ENCODE measurements around the gene CYLD. TPM values are rescaled to one million over a fixed set of nuclear protein-coding genes. Genes with fewer than 3 reads are reported as not detected.

Gene CYLD
- 18.4 TPM for polyA plus RNA-seq
- long read RNA-seq, donor 1: 0 reads
- long read RNA-seq, donor 2, partial matches to known transcripts: 0 of 2 reads
- long read RNA-seq, donor 2, other reads (novel, unspliced or antisense): 0 of 2 reads
- long read RNA-seq, donor 3: 0 reads
- long read RNA-seq, donor 4: 0 reads
- long read RNA-seq, donor 5: 0 reads
- long read RNA-seq, donor 6, partial matches to known transcripts: 0 of 2 reads
- long read RNA-seq, donor 6, other reads (novel, unspliced or antisense): 0 of 2 reads
- long read RNA-seq, donor 7: 0 reads
- long read RNA-seq, donor 8, partial matches to known transcripts: 0 of 1 reads
- long read RNA-seq, donor 8, other reads (novel, unspliced or antisense): 0 of 1 reads
- long read RNA-seq, donor 9: 0 reads
- long read RNA-seq, donor 10: 0 reads
- long read RNA-seq, donor 11, partial matches to known transcripts: 0 of 1 reads
- long read RNA-seq, donor 11, other reads (novel, unspliced or antisense): 0 of 1 reads

DNA sequence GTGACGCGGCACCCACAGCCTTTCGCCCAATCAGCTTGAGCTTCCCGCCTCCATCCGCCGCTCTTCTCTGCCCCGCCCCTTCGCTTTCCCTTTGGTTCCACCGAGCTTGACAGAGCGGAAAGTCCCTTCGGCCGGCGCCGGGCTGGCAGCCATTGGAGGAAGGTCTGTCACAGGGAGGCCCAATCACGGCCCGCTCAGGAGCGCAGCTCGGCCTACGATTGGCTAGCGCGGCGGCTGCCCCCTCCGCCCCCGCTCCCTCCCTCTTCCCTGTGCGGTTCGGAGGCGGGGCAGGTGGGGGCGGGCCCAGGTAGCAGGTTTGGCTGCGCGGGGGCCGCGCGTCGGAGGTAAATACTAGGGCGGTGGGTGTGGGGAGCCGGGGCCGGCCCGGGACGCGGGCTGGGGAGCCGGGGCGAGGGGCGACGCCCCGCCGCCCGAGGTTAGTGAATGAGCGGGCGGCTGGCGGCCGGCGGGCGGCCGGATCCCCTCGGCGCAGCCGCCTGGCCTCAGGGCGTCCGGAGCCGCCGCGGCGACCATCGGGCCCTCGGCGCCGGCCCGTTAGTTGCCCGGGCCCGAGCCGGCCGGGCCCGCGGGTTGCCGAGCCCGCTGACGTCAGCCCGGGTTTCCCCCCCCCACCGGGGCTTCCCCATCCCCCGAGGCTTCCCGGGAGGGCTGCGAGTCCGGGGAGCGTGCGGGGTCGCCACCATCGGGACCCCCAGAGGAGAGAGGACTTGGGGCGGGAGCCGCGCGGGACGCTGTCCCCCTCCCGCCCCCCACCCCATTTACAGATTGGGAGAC, at the start of gene CYLD:
Gene CYLD (plus strand): TSS at position 306 of the 795 bp plus-strand sequence. CDS start 7,613 bp downstream, outside the sequence.
- peaks cover 4% of the 10 kb centered on the region for H3K4me1 ChIP-seq (ENCODE audit: control insufficient read depth, insufficient read depth, low read length)
- H3K27ac ChIP-seq (ENCODE audit: low read length): peak within 1 kb of the TSS; percentile 36
- WGBS (ENCODE audit: insufficient coverage, low lambda C conversion rate): no CpG with 5 or more reads among the region's 93 CpGs

DNA sequence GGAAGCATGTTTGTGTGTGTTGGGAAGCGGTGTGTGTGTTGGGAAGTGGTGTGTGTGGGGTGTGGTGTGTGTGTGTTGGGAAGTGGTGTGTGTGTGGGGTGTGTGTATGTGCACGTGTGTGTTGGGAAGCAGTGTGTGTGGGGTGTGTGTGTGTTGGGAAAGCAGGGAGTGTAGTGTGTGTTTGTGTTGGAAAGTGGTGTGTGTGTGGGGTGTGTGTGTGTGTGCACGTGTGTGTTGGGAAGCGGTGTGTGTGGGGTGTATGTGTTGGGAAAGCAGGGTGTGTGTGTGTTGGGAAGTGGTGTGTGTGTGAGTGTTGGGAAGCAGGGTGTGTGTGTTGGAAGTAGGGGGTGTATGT, 49.3 kb upstream of the CYLD start:
- H3K9me3 ChIP-seq (ENCODE audit: control insufficient read depth, low read depth, low read length): peaks cover 5% of the 10 kb centered on the region
- H3K27ac ChIP-seq (ENCODE audit: low read length): no peak overlapping the region
- WGBS (ENCODE audit: insufficient coverage, low lambda C conversion rate): 80% methylated on average over 1 of the region's 4 CpGs
- no peak overlapping the region for H3K4me3 ChIP-seq (ENCODE audit: low read length)
- H3K4me1 ChIP-seq (ENCODE audit: control insufficient read depth, insufficient read depth, low read length): peaks cover 13% of the 10 kb centered on the region
- DNase-seq: no peak
- peaks cover 8% of the 10 kb centered on the region for H3K27me3 ChIP-seq (ENCODE audit: control insufficient read depth, insufficient read depth, low read length)
- no peaks in the 10 kb centered on the region for H3K36me3 ChIP-seq (ENCODE audit: control insufficient read depth, insufficient read depth, low read length)

More for the DNA sequence above, at the start of gene CYLD:
- peaks cover 6% of the 10 kb centered on the region for H3K36me3 ChIP-seq (ENCODE audit: control insufficient read depth, insufficient read depth, low read length)
- H3K9me3 ChIP-seq (ENCODE audit: control insufficient read depth, low read depth, low read length): no peaks in the 10 kb centered on the region
- H3K4me3 ChIP-seq (ENCODE audit: low read length): peak within 1 kb of the TSS; percentile 88
- peak; percentile 99 to 100 for DNase-seq
- no peaks in the 10 kb centered on the region for H3K27me3 ChIP-seq (ENCODE audit: control insufficient read depth, insufficient read depth, low read length)

DNA sequence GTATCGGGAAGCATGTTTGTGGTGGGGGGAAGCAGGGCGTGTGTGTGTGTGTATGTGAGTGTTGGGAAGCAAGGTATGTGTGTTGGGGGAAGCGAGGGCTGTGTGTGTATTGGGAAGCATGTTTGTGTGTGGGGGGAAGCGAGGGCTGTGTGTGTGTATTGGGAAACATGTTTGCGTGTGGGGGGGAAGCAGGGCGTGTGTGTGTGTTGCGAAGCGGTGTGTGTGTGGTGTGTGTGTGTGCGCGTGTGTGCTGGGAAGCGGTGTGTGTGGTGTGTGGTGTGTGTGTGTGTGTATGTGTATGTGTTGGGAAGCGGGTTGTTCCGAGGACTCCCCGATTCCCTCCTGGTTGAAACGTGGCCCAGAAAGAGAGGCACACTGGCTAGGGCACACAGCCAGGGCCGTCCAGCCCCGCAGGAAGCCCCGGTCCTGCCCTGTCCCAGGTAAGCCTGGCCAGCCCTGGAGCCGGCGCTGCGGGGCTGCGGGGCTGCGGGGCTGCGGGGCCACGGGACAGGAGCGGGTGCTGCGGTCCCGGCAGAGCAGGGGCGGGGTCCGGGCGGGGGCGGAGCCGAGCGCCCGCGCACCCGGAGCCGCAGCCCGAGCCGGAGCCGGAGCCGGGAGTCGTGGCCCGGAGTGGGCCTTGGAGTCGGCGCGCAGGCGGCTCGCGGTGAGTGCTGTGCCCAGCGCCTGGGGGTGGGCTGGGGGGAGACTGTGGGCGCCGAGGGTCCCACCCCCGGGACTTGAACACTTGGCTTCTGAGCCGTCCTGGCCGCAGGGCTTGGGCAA, 48.7 kb upstream of the CYLD start, which contains the start of gene NOD2:
Gene NOD2 (plus strand): TSS at position 608 of the 783 bp plus-strand sequence. CDS start 5,890 bp downstream, outside the sequence.
- H3K27me3 ChIP-seq (ENCODE audit: control insufficient read depth, insufficient read depth, low read length): peaks cover 8% of the 10 kb centered on the region
- no peak for DNase-seq
- no CpG with 5 or more reads among the region's 56 CpGs for WGBS (ENCODE audit: insufficient coverage, low lambda C conversion rate)
- H3K27ac ChIP-seq (ENCODE audit: low read length): no peak within 1 kb of the TSS
- H3K4me1 ChIP-seq (ENCODE audit: control insufficient read depth, insufficient read depth, low read length): peaks cover 13% of the 10 kb centered on the region
- peak within 1 kb of the TSS; percentile 4 for H3K4me3 ChIP-seq (ENCODE audit: low read length)
- H3K36me3 ChIP-seq (ENCODE audit: control insufficient read depth, insufficient read depth, low read length): no peaks in the 10 kb centered on the region
- H3K9me3 ChIP-seq (ENCODE audit: control insufficient read depth, low read depth, low read length): peaks cover 5% of the 10 kb centered on the region

DNA sequence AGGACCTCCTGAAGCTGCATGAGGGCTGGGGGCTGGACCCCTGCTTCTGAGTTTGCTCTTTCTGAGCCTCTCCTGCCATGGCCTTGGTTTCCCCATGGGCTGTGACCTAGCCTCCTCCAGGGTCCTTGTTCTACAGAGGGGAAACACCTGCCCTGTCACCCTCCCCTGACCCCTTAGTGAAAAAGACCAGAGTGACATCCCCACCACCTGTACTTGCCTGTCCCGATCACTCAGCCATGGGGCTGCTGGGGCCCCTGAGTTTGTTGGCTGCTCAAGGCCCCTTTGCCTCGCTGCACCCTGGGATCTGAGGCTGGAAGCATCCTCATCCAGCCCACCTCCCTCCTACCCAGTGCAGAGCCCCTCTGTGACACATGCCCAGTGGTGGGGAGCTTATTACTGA, 47.7 kb upstream of the CYLD start:
- Histone ChIP-seq H3K4me1 (ENCODE audit: control insufficient read depth, insufficient read depth, low read length) (peaks cover 13% of the 10 kb centered on the region), H3K4me3 (ENCODE audit: low read length) (no peak overlapping the region), H3K36me3 (ENCODE audit: control insufficient read depth, insufficient read depth, low read length) (no peaks in the 10 kb centered on the region), H3K9me3 (ENCODE audit: control insufficient read depth, low read depth, low read length) (peaks cover 5% of the 10 kb centered on the region), H3K27ac (ENCODE audit: low read length) (no peak overlapping the region), H3K27me3 (ENCODE audit: control insufficient read depth, insufficient read depth, low read length) (peaks cover 8% of the 10 kb centered on the region)
- no peak for DNase-seq
- WGBS (ENCODE audit: insufficient coverage, low lambda C conversion rate): no CpG with 5 or more reads among the region's 2 CpGs

DNA sequence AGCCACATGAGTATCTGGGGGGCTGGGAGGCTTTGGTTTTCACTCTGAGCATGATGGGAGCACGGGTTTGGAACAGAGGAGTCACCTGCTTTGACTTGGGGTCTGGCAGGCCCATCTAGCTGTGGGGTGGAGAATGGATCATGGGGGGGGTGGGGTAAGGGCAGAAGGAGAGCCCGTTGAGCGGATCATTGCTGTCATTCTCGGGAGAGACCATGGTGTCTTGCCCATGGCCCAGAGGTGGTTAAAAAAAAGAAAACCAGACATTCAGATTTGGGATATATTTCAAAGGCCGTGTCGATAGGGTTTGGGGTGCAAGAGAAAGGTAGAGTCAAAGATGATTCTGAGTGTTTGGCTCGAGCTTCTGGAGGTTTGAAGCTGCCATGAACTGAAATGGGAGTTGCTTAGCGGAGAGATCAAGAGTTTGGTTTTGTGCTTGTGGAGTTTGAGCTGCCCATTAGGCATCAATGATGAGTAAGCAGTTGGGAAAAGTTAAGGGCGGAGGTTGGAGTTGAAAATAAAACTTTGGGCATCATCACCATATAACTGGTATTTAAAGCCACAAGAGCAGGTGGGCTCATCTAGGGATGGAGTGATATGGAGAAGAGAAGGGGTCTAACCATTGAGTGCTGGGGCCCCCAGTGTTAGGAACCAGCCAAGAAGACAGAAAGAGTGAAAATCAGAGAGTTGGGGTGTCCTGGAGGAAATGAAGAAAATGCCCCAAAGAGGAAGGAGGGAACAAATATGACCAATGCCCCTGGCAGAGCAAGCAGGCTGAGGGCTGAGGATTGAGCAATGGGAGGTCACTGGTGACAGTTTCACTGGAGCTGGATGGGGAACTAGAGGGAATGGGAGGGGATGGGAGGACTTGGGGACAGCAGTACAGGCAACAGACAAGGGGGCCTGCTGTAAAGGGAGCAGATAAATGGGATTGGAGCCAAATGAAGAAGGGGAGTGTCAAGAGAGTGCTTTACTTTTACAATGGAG, 46.6 kb upstream of the CYLD start:
- Histone ChIP-seq H3K36me3 (ENCODE audit: control insufficient read depth, insufficient read depth, low read length) (no peaks in the 10 kb centered on the region), H3K9me3 (ENCODE audit: control insufficient read depth, low read depth, low read length) (peaks cover 5% of the 10 kb centered on the region), H3K27me3 (ENCODE audit: control insufficient read depth, insufficient read depth, low read length) (peaks cover 8% of the 10 kb centered on the region), H3K4me3 (ENCODE audit: low read length) (no peak overlapping the region), H3K27ac (ENCODE audit: low read length) (no peak overlapping the region), H3K4me1 (ENCODE audit: control insufficient read depth, insufficient read depth, low read length) (peaks cover 13% of the 10 kb centered on the region)
- 95% methylated on average over 3 of the region's 9 CpGs for WGBS (ENCODE audit: insufficient coverage, low lambda C conversion rate)
- DNase-seq: peak in 1 of 2 donors; percentile 22

DNA sequence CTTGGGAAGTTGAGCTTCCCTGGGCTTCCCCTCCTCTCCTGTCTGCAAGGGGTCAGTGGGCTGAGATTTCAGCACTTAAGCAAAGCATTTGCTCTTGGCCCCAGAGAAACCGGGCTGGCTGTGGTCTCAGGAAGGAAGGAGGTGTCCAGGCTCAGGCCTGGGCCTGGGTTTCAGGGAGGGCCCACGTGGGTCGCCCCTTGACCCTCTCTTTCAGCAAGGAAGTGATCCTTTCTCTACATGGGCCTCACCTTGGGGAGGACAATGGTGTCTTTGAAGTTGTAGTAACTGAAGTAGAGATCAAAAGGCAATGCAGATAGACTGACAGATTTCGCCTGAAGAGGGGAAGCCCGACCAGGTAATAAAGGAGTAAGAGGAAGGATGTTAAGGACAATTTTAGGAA, 45.8 kb upstream of the CYLD start:
- WGBS (ENCODE audit: insufficient coverage, low lambda C conversion rate): no CpG with 5 or more reads among the region's 5 CpGs
- H3K9me3 ChIP-seq (ENCODE audit: control insufficient read depth, low read depth, low read length): peaks cover 5% of the 10 kb centered on the region
- H3K27me3 ChIP-seq (ENCODE audit: control insufficient read depth, insufficient read depth, low read length): peaks cover 8% of the 10 kb centered on the region
- H3K36me3 ChIP-seq (ENCODE audit: control insufficient read depth, insufficient read depth, low read length): no peaks in the 10 kb centered on the region
- DNase-seq: peak in 1 of 2 donors; percentile 47
- H3K4me3 ChIP-seq (ENCODE audit: low read length): no peak overlapping the region
- no peak overlapping the region for H3K27ac ChIP-seq (ENCODE audit: low read length)
- peaks cover 13% of the 10 kb centered on the region for H3K4me1 ChIP-seq (ENCODE audit: control insufficient read depth, insufficient read depth, low read length)

DNA sequence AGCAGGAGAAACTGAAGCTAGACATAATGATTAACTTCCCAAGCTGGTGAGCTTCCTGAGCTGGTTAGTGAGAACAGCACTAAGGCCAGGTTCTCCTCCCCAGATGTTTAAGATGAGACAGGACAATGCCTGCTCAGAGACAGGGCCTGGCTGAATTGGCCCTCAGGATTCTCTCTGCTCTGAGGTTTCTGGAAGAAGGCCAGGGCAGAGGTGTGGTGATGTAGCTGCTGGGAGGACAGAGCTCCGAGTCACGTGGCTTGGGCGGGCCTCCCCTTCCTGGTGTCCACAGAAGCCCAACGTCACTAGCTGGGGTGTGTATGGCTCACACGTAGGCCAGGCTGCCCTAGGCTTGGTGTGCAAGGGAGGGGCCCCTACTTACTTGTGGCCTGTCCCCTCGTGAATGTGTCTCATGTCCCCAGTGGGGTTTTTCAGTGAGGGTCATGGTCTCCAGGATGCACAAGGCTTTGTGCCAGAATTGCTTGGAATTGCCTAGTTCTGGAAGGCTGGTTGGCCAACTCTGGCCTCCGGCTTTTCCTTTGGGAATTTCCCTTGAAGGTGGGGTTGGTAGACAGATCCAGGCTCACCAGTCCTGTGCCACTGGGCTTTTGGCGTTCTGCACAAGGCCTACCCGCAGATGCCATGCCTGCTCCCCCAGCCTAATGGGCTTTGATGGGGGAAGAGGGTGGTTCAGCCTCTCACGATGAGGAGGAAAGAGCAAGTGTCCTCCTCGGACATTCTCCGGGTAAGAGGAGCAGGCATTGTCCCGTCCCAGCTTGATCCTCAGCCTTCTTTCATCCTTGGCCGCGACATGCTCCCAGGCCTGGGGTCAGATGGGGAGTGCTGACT, 45.1 kb upstream of the CYLD start:
- H3K27ac ChIP-seq (ENCODE audit: low read length): no peak overlapping the region
- H3K4me3 ChIP-seq (ENCODE audit: low read length): no peak overlapping the region
- H3K9me3 ChIP-seq (ENCODE audit: control insufficient read depth, low read depth, low read length): peaks cover 5% of the 10 kb centered on the region
- WGBS (ENCODE audit: insufficient coverage, low lambda C conversion rate): no CpG with 5 or more reads among the region's 15 CpGs
- H3K36me3 ChIP-seq (ENCODE audit: control insufficient read depth, insufficient read depth, low read length): no peaks in the 10 kb centered on the region
- H3K4me1 ChIP-seq (ENCODE audit: control insufficient read depth, insufficient read depth, low read length): peaks cover 13% of the 10 kb centered on the region
- peaks cover 8% of the 10 kb centered on the region for H3K27me3 ChIP-seq (ENCODE audit: control insufficient read depth, insufficient read depth, low read length)
- DNase-seq: peak; percentile 68 to 88

DNA sequence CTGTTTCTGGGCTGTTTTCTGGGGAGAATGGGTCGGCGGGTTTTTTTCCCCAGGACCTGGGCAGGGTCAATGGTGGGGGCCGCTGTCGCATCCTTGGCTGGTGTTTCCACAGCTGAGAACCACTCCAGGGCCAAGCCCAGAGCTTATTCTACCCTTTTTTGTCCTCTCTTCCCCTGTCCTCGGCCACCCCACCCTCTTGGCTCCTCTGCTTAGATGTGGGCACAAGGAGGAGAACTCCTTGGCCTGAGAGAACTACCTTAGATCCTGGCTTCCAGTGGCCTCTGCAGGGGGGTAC, 44.5 kb upstream of the CYLD start:
- WGBS (ENCODE audit: insufficient coverage, low lambda C conversion rate): no CpG with 5 or more reads among the region's 5 CpGs

More for the DNA sequence above, 44.5 kb upstream of the CYLD start:
- H3K4me3 ChIP-seq (ENCODE audit: low read length): no peak overlapping the region
- peaks cover 8% of the 10 kb centered on the region for H3K27me3 ChIP-seq (ENCODE audit: control insufficient read depth, insufficient read depth, low read length)
- peaks cover 13% of the 10 kb centered on the region for H3K4me1 ChIP-seq (ENCODE audit: control insufficient read depth, insufficient read depth, low read length)
- H3K27ac ChIP-seq (ENCODE audit: low read length): no peak overlapping the region
- no peaks in the 10 kb centered on the region for H3K36me3 ChIP-seq (ENCODE audit: control insufficient read depth, insufficient read depth, low read length)
- H3K9me3 ChIP-seq (ENCODE audit: control insufficient read depth, low read depth, low read length): peaks cover 5% of the 10 kb centered on the region
- no peak for DNase-seq
